HuH-7 (cell line): ENCODE results near the gene SOX13.
"Not testable (repeated sequence)": the region's sequence is repeated elsewhere in the genome, so short reads cannot be mapped to it uniquely, and the experiment has no call there.

Experiments used
- DNase-seq: peaks from one replicate; pipeline ENCODE4 v3.0.0; 2011; ENCODE audit warnings: low spot score

The SOX13 gene

DNA sequence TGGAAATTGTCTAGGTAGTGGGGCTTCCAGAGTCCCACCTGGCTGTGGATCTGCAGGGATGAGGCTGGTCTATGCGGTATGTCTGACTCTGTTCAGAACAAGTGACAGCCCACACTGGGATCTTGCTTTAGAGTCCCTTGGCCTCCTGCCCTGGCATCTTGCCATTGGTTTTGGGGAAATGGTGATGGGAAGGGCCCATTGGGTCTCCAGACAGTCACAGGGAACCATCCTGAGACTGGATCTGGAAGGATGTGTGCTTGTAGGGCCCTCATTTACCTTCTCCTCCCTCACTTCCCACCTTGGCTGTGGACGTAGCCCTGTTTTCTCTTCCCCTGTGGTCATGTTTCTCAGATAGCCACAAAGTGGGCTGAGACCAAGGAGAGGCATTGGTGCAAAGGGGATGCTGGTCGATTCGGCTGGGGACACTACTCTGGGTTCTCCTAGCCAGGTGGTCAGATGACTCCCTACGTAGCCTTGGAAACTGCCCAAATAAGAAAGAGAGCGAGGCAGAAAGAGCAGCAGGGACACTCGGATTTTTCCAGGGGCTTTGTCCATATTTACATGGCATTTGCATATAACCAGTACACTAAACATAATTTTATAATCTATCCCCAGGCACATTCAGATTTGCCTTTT lies 15.1 kb downstream of the SOX13 start:
- no peak for DNase-seq

DNA sequence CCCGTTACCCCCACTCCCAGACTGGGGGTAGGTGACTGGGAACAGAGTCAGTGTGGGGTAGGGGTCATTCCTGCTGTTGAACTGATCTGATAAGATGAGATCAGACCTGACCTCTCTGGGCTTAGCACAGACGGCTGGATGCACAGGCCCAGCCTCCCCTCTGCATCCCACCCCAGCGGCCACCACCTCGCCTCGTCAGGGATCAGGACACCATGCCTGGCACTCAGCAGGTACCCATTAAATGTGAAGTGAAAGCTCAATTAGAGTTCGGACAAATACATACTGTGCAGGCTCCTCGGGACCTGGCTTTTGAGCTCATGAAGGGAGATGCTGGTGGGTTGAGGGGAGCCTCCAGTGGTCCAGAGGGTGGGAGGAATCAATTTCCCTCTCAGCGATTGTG lies 15.7 kb downstream of the SOX13 start:
- no peak for DNase-seq

DNA sequence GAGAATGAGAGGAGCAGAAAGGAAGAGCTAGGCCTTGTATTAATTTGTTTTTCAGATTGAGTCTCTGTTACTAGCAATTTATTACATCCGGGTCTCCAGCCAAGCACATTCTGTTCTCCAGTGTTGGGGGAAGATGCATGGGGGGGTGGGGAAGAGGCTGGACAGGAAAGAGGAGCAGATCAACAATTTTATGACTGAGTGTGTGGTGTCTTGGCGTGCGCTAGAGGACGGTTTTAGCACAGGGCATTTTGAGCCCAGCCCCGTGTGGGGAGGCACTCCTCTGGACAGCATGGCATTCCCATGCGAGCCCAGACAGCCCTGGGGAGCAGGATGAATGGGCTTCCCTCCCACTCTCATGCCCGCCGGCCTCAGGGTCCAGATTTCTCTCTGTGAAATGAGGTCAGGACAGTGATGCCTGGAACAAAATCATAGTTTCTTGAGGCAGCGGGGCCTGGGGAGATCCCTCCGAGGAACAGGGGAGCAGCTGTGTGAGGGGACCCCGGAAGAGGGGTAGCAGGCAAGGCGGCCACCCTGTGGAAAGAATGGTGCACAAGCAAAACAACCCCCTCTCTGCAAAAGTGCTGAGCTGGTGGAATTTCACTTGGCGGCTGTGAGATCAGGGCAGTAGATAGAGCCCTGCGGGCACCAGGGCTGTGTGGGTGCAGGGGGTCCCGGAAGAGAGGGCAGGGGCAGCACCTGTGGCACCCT lies 16.3 kb downstream of the SOX13 start:
- no peak for DNase-seq

DNA sequence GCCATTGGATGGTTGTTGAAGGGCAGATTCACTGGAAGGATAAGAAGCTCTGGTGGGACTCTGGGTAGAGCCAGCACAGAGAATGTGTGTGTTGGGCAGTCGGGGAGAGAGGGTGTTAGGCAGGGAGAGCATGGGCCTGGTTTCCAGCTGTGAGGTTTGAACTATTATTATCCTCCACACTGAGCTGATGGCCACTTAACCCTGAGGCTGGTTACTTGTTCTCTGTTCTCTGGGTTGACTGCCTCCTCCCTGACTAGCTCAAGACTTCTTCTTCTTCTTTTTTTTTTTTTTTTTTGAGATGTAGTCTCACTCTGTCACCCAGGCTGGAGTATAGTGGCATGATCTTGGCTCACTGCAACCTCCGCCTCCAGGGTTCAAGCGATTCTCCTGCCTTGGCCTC lies 17.2 kb downstream of the SOX13 start:
- DNase-seq, result not testable (repeated sequence)

DNA sequence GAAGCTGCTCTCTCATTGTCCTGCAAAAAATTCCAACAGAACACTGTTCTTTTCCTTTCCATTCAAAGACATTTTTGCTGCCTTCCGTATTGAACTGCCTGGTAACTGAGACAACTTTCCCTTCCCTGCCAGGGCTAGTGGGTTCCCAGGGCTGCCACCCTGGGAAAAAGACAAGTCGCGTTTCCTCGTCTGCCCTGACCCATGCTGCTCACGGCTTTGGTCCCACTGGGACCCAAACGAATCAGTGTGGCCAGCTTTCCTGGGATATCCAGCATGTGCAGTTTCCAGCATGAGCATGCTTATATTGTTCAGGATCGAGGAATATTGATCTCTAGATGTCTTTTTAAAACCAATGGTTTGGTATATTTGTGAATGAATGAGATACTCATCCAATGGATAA lies 18.2 kb downstream of the SOX13 start:
- no peak for DNase-seq

DNA sequence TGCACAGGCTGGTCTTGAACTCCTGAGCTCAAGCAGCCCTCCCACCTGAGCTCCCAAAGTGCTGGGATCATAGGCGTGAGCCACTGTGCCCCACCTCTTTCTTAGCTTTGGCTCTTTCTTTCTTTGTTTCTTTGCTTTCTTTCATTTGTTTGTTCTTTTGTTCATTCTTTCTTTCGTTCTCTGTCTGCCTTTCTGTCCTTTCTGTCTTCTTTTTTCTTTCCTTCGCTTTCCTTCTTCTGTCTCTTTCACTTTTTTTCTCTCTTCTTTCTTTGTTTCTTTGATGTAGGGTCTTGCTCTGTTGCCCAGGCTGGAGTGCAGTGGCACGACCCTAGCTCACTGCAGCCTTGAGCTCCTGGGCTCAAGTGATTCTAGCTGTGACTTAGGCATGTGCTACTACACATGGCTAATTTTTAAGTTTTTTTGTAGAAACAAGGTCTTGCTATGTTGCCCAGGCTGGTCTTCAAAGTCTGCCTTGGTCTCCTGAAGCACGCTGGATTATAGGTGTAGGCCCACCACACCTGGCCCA lies 18.9 kb downstream of the SOX13 start:
- DNase-seq, result no peak

DNA sequence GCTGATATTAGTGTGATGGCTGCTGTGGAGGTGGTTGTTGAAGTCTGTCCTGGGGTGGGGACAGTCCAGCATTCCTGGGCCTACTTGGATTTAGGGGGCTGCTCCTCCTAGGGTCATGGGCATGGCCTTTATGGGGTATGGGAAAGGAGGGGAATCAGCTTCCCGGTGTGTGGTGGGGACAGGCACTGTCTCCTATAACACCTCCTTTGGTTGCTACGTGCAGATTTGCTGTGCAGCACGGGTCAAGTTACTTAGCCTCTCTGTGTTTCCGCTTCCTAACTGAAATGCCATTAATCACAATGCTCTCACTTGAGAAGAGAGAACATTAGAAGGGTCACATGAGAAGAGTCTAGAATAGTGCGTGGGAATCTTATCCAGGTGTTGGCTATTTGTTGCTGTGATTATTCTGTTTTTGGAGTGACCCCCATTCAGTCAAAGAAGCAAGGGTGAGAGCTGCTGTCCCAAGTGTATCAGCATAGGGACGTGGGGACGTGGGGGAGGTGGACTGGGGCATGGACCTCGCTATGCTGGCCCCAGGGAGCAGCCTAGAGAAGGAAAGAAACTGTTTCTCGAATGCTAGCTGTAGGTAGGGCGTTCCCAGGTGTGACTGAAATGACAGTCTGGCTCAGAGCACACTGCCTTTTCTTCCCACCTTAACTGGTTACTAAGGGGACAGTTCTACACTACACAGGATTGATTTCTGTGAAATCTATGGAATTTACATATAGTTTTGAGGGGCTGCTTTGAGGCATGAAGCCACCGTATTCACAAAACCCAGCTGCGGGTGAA lies 19.9 kb downstream of the SOX13 start:
- no peak for DNase-seq

DNA sequence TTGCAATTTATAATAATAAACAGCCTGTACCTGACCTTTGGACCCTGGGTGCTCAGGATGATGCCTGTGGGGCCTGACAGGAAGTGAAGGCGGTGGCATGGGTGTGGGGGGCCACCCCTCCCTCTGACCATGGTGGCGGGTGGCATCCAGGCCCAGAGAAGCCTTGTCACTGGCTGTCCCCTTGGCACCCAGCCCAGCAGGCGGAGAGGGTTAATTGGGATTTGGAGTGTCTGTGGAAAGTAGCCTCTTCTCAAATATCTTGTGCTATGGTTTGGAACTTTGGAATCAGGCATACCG lies 20.5 kb downstream of the SOX13 start:
- DNase-seq, result peak; percentile 56

DNA sequence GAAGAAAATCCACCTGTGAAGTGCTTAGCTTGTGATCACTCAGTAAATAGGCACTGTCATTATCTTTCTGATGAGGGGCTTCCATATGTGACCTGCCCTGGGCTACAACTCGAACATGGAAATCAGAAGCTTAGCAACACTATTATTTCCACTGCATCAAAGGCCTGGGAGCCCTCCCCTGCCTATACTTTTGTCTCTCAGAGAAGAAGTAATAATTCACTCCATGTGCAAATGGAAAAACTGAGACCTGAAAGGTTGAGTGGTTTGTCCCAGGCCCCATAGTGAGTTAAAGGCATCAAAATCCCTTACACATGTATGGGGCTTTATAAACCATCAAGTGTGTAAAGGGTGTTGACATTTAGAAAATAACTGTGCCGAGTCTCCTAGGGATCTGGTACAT lies 20.9 kb downstream of the SOX13 start:
- no peak for DNase-seq

DNA sequence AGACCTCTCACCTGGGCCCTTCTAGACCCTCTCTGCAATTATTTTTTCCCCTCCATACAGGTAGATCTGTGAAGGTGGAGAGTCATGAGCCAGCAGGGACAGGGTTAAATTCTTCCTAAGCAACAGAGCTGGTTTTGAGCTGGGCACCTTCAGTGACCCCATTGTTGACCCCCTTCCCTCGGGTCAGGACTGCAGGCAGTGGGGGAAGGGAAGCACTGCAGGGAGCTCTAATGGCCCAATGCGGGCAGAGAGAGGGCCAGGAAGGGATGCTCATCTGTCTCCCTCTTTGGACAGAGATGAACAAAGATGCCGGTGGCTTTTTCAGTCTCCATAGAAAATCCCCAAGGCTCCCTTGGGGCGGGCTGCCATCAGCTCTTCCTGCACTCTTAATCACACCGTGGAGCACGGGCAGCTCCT lies 21.4 kb downstream of the SOX13 start:
- no peak for DNase-seq

DNA sequence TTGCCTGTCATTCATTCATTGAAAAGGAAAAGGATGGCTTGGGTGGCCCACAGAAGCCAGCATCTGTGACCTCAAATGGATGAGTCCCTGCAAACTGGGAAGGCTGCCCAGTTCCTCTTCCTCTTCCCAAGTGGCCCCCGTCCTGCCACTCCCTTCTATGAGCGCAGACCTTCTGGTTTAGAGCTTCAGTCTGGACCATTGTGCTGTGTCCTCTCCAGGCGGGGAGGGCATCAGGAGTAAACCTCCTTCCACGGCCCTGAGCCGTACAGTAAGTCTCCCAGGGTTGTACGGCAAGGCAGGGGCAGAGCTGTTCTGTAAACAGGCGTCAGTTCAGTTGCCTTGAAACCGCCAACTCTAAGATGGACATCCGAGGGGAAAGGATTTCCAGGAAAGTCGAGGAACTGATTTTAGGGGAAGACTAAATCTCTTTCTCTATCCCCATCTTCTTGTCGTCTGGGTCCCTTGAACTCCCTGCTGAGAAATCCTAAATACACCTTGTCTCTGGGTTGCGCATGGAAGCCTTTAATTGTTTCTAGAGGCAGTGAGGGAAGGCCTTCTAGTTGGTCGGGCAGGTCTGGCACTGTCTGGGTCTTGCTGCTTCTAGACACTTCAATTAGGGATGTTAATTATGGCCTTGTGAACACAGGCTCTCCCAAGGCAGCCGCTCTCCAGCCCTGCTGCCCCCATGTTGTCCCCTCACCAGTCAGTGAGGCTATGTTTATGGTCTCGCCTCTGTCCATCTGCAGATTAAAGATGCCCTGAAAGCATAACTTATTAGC lies 22.1 kb downstream of the SOX13 start:
- no peak for DNase-seq

DNA sequence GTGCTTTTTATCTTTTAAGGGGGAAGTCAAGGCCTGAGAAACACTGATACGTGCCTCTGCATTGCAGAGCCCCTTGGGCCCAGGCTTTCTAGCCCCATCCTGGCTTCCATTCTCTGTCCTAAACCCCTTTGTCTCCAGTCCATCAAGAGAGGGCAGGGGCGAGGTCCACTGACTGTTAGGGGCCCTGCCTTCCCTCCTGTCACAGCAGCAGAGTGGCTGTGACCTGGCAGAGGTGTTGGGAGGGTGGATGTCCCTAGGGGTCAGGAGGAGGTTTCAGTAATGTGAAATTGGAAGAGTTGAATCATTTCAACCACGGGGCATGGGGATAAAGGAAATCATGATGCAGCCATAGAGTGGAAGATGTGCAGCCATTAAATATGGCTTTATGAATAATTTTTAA lies 24.0 kb downstream of the SOX13 start:
- DNase-seq, result no peak

DNA sequence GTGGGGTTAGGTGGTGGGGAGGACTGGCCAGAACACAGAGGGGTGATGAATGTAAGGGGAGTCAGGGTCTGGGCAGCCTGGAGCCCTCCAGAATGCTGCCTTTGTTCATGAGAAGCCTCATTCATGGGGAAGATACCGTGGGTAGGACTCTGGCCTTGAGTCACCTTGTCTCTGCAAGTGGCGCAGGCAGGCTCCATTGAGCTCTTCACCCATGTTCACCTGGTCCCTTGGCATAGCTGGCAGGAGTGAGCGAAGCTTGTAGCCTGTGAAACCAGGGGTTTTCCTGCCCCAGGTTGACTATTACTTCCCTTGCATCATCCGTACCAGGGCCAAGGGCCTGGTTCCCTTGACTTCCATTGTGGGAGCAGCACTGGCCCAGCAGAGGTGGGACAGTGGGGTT lies 25.8 kb downstream of the SOX13 start:
- no peak for DNase-seq

DNA sequence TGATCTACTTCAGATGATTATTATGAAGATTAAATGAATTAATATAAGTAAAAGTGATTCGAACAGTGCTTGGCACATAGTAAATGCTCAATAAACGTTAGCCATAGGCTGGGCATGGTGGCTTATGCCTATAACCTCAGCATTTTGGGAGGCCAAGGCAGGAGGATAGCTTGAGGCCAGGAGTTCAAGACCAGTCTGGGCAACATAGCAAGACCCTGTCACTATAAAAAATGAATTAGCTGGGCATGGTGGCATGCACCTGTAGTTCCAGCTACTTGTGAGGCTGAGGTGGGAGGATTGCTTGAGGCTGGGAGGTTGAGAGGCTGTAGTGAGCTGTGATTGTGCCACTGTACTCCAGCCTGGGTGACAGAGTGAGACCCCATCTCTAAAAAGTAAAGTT lies 26.8 kb downstream of the SOX13 start:
- not testable (repeated sequence) for DNase-seq

DNA sequence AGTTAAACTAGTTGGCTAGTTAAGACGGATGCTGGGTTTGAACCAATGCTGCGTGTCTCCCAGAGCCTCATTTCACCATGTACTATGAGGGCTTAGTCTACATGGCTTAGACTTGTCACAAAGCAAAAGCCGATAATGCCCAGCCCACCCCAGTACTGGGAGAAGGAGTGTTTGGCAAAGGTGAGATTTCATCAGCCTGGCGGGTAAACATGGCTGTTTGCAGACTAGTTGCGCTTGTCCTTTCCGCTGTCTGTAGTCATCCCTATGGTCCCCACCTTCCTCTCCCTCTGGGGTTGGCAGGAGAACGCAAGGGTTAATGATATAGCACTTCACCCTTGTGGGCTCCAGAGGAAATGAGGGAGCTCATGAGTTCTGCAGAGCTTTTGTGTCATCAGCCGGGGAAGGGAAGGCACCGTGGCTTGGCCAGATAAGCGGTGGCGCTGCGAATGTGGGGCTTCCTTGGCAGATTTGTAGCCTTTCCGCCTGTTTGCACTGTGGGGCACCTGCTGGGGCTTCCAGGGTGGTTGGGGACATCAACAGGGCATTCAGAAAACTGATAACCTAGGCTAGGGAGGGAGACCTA lies 29.2 kb downstream of the SOX13 start:
- peak; percentile 61 for DNase-seq

DNA sequence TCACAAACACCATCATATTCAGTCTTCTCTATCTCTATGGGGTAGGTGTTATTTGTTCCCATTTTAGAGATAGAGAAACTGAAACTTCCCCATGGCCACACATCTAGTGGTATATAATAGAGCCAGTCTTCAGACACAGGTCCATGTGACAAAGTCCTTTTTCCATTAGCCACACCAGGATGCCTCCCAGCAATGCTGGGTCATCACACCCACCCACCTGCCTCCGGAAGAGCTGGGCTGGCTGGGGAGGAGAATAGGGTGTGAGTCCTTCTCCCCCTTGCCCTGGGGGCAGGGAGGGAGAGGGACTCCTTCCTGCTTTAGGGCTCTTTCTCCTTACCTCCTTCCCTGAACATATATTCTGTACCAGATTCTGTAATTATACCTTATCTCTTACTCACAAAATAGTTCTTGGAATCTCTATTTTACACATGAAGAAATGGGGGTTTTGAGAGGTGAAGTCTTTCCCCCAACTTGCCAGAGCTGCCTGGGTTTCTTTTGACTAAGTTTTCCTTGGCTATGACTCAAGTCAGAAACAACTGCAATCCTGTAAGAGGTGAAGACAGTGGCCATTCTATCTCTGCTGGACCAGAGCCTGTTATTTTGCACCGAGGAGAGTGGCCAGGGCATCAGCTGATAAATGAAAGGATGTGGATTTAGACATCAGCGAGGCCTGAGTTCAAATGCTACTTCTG lies 30.0 kb downstream of the SOX13 start:
- no peak for DNase-seq

DNA sequence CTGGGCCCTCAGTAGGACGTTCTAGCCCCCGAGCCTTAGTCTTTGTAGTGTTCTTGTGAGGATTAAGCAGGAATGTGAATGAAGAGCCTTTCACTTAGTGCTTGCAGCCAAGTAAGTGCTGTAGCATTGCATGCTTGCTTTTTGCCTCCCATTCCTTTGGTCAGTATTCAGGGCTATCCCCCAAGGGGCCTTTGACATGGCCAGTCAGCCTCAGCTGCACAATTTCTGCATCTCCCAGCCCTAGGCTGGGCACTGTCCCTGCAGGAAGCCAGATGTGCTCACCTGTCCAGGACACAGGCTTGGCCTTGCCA lies 30.5 kb downstream of the SOX13 start:
- DNase-seq, result no peak

DNA sequence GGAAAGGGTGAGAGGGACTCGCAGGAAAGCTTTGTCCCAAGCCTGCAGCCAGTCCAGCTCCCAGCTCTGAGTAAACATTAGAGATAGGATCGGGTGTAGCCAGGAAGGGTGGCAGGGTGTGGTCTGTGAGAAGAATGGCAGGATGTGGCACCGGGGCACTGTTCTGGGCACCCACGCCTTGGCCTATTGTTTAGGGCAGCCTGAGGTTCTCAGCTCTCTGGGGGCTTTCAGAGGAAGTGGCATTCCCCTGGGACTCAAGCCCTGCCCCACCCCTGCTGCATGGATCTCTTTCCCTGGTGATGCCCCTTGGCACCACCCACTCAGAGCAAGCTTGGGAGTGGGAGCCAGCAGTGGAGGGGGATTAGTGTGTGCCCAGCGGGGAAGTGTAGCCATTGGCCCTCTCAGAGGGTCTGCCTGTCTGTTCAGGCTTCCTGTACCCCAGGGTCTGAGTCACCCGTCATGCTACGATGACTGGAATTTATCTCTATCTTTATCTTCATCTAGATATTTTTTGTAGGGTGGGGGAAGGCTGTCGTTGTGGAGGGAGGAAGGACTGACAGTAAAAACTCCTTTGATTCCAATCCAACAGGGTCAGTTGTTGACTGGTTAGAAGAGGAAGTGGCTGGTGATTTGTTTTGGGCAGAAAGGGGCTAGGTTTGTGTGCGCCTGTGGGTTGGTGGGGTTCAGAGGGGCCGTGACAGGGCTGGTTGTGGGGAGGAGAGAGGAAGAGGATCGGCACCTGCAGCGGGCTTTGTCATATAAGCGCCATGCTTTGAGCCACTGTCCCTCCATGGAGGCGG lies 31.6 kb downstream of the SOX13 start:
- DNase-seq, result no peak

DNA sequence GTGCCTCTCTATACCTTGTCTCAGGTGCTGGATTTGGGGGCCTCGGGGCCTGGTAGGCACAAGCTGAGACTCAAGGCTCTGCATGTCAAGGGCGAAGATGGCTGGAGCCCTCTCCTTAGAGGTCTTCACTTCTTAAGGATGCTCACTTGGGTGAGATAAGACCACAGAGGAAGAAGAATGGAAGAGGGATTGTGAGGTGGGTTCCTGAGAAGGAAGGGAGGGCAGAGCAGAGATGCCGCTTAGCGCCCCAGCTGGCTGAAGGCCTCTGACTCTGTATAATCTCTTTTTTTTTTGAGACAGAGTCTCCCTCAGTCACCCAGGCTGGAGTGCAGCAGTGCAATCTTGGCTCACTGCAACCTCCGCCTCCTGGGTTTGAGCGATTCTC lies 32.2 kb downstream of the SOX13 start:
- no peak for DNase-seq

DNA sequence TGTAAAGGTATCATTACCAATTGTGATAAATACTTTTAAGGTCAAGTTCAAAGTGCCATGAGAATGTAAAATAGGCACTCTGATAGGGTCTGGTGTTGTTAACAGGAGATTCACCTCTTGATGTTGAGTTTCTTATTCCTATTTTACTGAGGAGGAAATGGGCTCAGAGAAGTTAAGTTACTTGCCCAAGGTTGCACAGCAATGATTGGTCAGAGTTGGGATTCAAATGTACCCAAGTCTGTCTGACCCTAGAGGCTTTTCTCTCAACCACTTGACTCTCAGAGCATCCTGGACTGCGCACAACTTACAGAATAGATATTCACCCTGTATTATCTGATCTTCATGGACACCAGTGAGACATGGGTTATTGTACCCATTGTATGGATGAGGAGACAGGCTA lies 33.9 kb downstream of the SOX13 start:
- no peak for DNase-seq

DNA sequence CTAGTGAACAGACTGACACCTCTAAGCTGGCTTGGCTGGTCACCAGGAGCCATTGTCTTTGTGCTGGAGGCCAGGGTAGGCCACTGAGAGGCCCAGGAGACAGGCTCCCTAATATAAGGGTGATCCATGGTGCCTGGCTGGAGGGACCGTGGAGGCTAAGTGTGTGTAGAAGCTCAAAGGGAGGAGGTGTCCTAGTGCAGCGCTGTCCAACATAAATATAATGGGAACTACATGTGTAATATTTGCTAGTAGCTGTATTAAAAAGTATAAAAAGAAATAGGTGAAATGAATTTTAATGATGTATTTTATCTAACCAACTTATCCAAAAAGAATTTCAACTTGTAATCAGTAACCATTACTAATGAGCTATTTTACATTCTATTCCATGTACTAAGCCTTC lies 35.0 kb downstream of the SOX13 start:
- no peak for DNase-seq
